Natural killer cell (primary cell): Measurements from ENCODE around the gene ATXN7L3. TPM values are rescaled to one million over a fixed set of nuclear protein-coding genes. Genes with fewer than 3 reads are reported as not detected.

ENCODE experiments used
- ATAC-seq, 3 donors: fragments of 150-1000 bp in 2 of 3; fragments of 200-7000 bp in 1 of 3; cut with Tn5 transposase; 1 replicate in 1 of 3; 2 replicates in 2 of 3; pipeline ENCODE4 v1.10.0; 2021; ENCODE audit warnings: mild to moderate bottlenecking in 2 of 3, moderate library complexity in 2 of 3
- DNase-seq, 2 donors: peaks; one replicate each; pipeline versions ENCODE4 v3.0.0 to v3.0.0-alpha.2; 2013 to 2021; ENCODE audit warnings: mixed read lengths in 1 of 2
- H3K27ac ChIP-seq: one replicate; pipeline ENCODE4 v1.5.1; 2013; ENCODE audit warnings: mild to moderate bottlenecking, low read length
- H3K27me3 ChIP-seq: one replicate; pipeline ENCODE4 v1.6.1; 2013; ENCODE audit warnings: low read length; ENCODE audit not compliant: control insufficient read depth, insufficient read depth
- H3K36me3 ChIP-seq: one replicate; pipeline ENCODE4 v1.6.1; 2013; ENCODE audit warnings: low read length; ENCODE audit not compliant: control insufficient read depth, insufficient read depth
- H3K4me1 ChIP-seq: one replicate; pipeline ENCODE4 v1.6.1; 2013; ENCODE audit warnings: low read length; ENCODE audit not compliant: control insufficient read depth, insufficient read depth
- H3K4me3 ChIP-seq: one replicate; pipeline ENCODE4 v1.5.1; 2013; ENCODE audit warnings: low read length
- H3K9me3 ChIP-seq: one replicate; pipeline ENCODE4 v1.6.1; 2013; ENCODE audit warnings: low read length; ENCODE audit not compliant: control insufficient read depth, insufficient read depth
- H3K27ac Mint-ChIP-seq, 2 donors: one replicate each; pipeline ENCODE4 v1.8.0; 2022; ENCODE audit warnings: mild to moderate bottlenecking in 2 of 2, mixed read lengths in 2 of 2, moderate library complexity in 1 of 2
- H3K27me3 Mint-ChIP-seq, 2 donors: one replicate each; pipeline ENCODE4 v1.8.0; 2022; ENCODE audit warnings: low read depth in 2 of 2, mixed read lengths in 2 of 2
- H3K36me3 Mint-ChIP-seq: one replicate; pipeline ENCODE4 v1.8.0; 2022; ENCODE audit warnings: mixed read lengths
- H3K4me1 Mint-ChIP-seq, 2 donors: one replicate each; pipeline ENCODE4 v1.8.0; 2022; ENCODE audit warnings: mixed read lengths in 2 of 2
- H3K4me3 Mint-ChIP-seq: one replicate; pipeline ENCODE4 v1.8.0; 2022; ENCODE audit warnings: mild to moderate bottlenecking, moderate library complexity, mixed read lengths
- H3K9me3 Mint-ChIP-seq, 2 donors: one replicate each; pipeline ENCODE4 v1.8.0; 2022; ENCODE audit warnings: mixed read lengths in 2 of 2
- WGBS: methylation state at CpG from one replicate; pipeline ENCODE4 v1.1.7; 2013; ENCODE audit warnings: missing lambda C conversion rate; ENCODE audit not compliant: insufficient coverage; 5-methylcytosine and 5-hydroxymethylcytosine counted together
- intact Hi-C: fragments of 100-400 bp; cut with micrococcal nuclease; formaldehyde crosslinking; loops from one replicate; pipeline ENCODE4 v1.14.2; 2022
- total RNA-seq, 4 donors: library from RNA; stranded (reverse); fragments of 120-200 nt in 1 of 4; gene quantifications; one replicate each; pipeline versions ENCODE4 v1.2.3 to v1.2.4, GENCODE V29; 2013 to 2022
- TF ChIP-seq, protein P1 (sequence below): fragments of 200-600 bp; IDR thresholded peaks from one replicate; pipeline ENCODE4 v1.8.0; 2022; ENCODE audit warnings: antibody characterized with exemption

ATXN7L3 gene
- total RNA-seq, 3 donors from 2014 or later (not counting 1 experiment from before 2014, with no cell fraction given) = 87.6 to 112 (median 109) TPM

DNA sequence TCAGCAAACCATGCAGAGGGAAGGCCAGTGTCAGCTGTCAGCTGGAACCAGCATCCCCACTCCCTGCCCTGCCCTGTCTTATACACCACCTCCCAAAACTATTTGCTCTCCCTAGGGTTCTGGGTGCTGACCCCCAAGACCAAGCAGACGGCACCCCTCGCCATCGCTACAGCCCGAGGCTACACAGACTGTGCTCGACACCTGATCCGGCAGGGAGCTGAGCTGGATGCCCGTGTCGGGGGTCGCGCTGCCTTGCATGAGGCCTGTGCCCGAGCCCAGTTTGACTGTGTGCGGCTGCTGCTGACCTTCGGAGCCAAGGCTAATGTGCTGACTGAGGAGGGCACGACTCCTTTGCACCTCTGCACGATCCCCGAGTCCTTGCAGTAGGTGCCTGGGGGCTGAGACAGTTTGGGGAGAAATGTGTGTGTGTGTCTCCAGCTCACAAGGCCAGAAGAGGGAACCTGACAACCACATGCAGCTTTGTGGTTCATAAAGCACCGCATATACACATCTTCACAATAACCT lies 27.7 kb downstream of the ATXN7L3 start:
- TF ChIP-seq, protein P1, sequence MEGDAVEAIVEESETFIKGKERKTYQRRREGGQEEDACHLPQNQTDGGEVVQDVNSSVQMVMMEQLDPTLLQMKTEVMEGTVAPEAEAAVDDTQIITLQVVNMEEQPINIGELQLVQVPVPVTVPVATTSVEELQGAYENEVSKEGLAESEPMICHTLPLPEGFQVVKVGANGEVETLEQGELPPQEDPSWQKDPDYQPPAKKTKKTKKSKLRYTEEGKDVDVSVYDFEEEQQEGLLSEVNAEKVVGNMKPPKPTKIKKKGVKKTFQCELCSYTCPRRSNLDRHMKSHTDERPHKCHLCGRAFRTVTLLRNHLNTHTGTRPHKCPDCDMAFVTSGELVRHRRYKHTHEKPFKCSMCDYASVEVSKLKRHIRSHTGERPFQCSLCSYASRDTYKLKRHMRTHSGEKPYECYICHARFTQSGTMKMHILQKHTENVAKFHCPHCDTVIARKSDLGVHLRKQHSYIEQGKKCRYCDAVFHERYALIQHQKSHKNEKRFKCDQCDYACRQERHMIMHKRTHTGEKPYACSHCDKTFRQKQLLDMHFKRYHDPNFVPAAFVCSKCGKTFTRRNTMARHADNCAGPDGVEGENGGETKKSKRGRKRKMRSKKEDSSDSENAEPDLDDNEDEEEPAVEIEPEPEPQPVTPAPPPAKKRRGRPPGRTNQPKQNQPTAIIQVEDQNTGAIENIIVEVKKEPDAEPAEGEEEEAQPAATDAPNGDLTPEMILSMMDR = no peak
- H3K4me1 Mint-ChIP-seq = peaks cover 9 to 13% of the 10 kb centered on the region in 2 donors
- Histone ChIP-seq H3K27me3 (no peaks in the 10 kb centered on the region), H3K4me1 (peaks cover 5% of the 10 kb centered on the region), H3K9me3 (no peaks in the 10 kb centered on the region), H3K27ac (no peak overlapping the region), H3K4me3 (no peak overlapping the region), H3K36me3 (peaks cover 3% of the 10 kb centered on the region)
- 92% methylated on average over 17 of the region's 17 CpGs for WGBS
- no peaks in the 10 kb centered on the region for H3K9me3 Mint-ChIP-seq
- H3K36me3 Mint-ChIP-seq = no peaks in the 10 kb centered on the region
- no peak overlapping the region for H3K27ac Mint-ChIP-seq
- no peak for ATAC-seq
- H3K27me3 Mint-ChIP-seq = no peaks in the 10 kb centered on the region
- intact Hi-C loops = no loop called here
- no peak overlapping the region for H3K4me3 Mint-ChIP-seq
- DNase-seq = no peak

DNA sequence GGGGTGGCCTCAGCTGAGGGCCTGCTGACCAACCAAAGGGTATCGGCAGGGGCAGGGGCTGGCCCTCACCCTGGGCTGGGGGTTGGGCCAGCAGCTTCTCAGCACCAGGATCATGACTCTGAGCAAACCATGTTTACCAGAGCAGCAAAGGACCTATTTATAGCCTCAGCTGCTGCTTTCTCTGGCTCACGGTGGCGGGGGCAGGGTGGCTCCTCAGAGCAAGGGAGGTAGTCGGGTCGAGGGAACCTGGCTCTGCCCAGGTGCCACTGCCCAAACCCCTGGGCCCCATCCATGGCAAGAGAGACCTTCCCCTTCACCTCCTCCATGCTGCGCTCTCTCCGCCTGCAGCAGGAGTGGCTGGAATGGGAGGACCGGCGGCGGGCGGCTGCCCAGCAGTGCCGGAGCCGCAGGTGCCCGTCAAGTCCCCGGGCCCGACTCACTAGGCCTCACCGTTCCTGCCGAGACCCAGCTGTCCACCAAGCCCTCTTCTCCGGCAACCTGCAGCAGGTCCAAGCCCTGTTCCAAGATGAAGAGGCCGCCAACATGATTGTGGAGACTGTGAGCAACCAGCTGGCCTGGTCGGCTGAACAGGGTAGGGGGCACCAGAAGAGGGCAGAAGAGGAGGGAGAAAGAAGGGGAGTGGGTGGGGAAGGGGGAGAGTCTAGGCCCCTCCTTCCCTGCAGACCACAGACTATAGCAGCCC lies 29.0 kb downstream of the ATXN7L3 start, which contains the start of gene ASB16:
Gene ASB16, plus strand, starts transcription at position 206 of the 703 bp plus-strand sequence. Its CDS starts 86 bp downstream, at position 292.
- H3K27ac Mint-ChIP-seq = no peak within 1 kb of the TSS
- no peak within 1 kb of the TSS for H3K4me3 Mint-ChIP-seq
- H3K4me3 ChIP-seq = no peak within 1 kb of the TSS
- WGBS = 60% methylated on average over 21 of the region's 21 CpGs
- TF ChIP-seq, protein P1 = no peak
- ATAC-seq (no peak), DNase-seq (no peak)
- H3K9me3 Mint-ChIP-seq = no peaks in the 10 kb centered on the region
- H3K36me3 Mint-ChIP-seq = no peaks in the 10 kb centered on the region
- H3K27me3 ChIP-seq = no peaks in the 10 kb centered on the region
- no peak within 1 kb of the TSS for H3K27ac ChIP-seq
- peaks cover 5% of the 10 kb centered on the region for H3K4me1 ChIP-seq
- H3K27me3 Mint-ChIP-seq = no peaks in the 10 kb centered on the region
- H3K9me3 ChIP-seq = no peaks in the 10 kb centered on the region
- intact Hi-C loops = no loop called here
- H3K4me1 Mint-ChIP-seq = peaks cover 9 to 13% of the 10 kb centered on the region in 2 donors
- peaks cover 3% of the 10 kb centered on the region for H3K36me3 ChIP-seq

DNA sequence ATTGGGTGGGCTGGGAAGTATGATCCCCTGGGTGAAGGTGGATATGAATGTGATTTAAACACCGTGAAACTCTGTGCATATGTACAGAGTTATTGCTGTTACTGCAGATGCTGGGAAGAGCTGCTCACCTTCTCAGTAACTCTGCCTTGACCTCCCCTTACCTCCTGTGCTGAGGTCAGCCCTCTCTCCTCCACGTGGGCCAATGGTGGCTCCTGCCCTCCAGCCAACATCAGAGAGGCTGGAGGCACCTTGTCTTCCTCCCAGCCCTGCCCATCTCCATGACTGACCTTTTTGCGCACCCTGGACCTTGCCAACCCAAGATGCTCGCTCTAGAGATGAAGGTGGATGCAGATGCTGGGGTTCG lies 29.6 kb downstream of the ATXN7L3 start:
- intact Hi-C loops = no loop called here
- Histone ChIP-seq H3K27ac (no peak overlapping the region), H3K4me1 (peaks cover 5% of the 10 kb centered on the region), H3K4me3 (no peak overlapping the region), H3K36me3 (peaks cover 3% of the 10 kb centered on the region), H3K27me3 (no peaks in the 10 kb centered on the region), H3K9me3 (no peaks in the 10 kb centered on the region)
- Mint-ChIP-seq H3K9me3 (no peaks in the 10 kb centered on the region), H3K27me3 (no peaks in the 10 kb centered on the region), H3K4me3 (no peak overlapping the region), H3K36me3 (no peaks in the 10 kb centered on the region), H3K27ac (no peak overlapping the region), H3K4me1 (peaks cover 9 to 13% of the 10 kb centered on the region in 2 donors)
- ATAC-seq (no peak), DNase-seq (no peak)
- TF ChIP-seq, protein P1 = no peak
- 85% methylated on average over 5 of the region's 5 CpGs for WGBS
